MCF 10A (cell line): ENCODE measurements around the gene CATSPERB. TPM values are rescaled to one million over a fixed set of nuclear protein-coding genes. Genes with fewer than 3 reads are reported as not detected.
"Not testable (repeated sequence)": the region's sequence is repeated elsewhere in the genome, so short reads cannot be mapped to it uniquely, and the experiment has no call there.

Experiments
- BruUV-seq: library from RNA; stranded (reverse); fragments of 400-500 nt; replicated peaks from 2 replicates; lab custom pipeline; 2021; lab: Mats Ljungman, UMichigan
- CTCF ChIA-PET: fragments of 300-600 bp; sonication (Branson Sonifier 250); formaldehyde crosslinking; extraction: SDS; loops from one replicate; lab custom pipeline; 2021; ENCODE audit warnings: antibody characterized with exemption, inconsistent platforms; lab: Yijun Ruan, JAX
- POLR2A ChIA-PET: fragments of 300-600, 350-650 bp; sonication (Branson Sonifier 250); formaldehyde crosslinking; extraction: SDS; loops from one replicate; lab custom pipeline; 2020; ENCODE audit warnings: antibody characterized with exemption, inconsistent platforms; lab: Yijun Ruan, JAX
- DNase-seq: peaks from one replicate; pipeline ENCODE4 v3.0.0-alpha.2; 2018; ENCODE audit not compliant: unreplicated experiment
- H3K27ac Mint-ChIP-seq: one replicate; pipeline ENCODE4 v1.8.0; 2022; ENCODE audit warnings: mild to moderate bottlenecking, low read depth, mixed read lengths; ENCODE audit not compliant: unreplicated experiment
- H3K27me3 Mint-ChIP-seq: one replicate; pipeline ENCODE4 v1.8.0; 2022; ENCODE audit warnings: mixed read lengths; ENCODE audit not compliant: insufficient read depth, unreplicated experiment
- H3K36me3 Mint-ChIP-seq: one replicate; pipeline ENCODE4 v1.8.0; 2022; ENCODE audit warnings: mild to moderate bottlenecking, moderate library complexity, mixed read lengths; ENCODE audit not compliant: insufficient read depth, unreplicated experiment
- H3K4me1 Mint-ChIP-seq: one replicate; pipeline ENCODE4 v1.8.0; 2022; ENCODE audit warnings: mixed read lengths; ENCODE audit not compliant: insufficient read depth, unreplicated experiment
- H3K4me3 Mint-ChIP-seq: one replicate; pipeline ENCODE4 v1.8.0; 2022; ENCODE audit warnings: mild to moderate bottlenecking, moderate library complexity, mixed read lengths; ENCODE audit not compliant: unreplicated experiment
- H3K9me3 Mint-ChIP-seq: one replicate; pipeline ENCODE4 v1.8.0; 2022; ENCODE audit warnings: mixed read lengths; ENCODE audit not compliant: unreplicated experiment
- intact Hi-C: fragments of 100-400 bp; cut with micrococcal nuclease; formaldehyde crosslinking; loops from 2 replicates; pipeline ENCODE4 v1.14.1; 2022
- total RNA-seq: library from RNA; stranded (reverse); gene quantifications from 2 replicates; pipeline ENCODE4 v1.2.3, GENCODE V29; 2022
- TF ChIP-seq, protein P1 (sequence below): fragments of 200-600 bp; IDR thresholded peaks from one replicate; pipeline ENCODE4 v1.8.0; 2022; ENCODE audit warnings: antibody characterized with exemption, mild to moderate bottlenecking; ENCODE audit not compliant: unreplicated experiment

The CATSPERB gene
- total RNA-seq, 1 experiment from 2014 or later, result 1.1 TPM

DNA sequence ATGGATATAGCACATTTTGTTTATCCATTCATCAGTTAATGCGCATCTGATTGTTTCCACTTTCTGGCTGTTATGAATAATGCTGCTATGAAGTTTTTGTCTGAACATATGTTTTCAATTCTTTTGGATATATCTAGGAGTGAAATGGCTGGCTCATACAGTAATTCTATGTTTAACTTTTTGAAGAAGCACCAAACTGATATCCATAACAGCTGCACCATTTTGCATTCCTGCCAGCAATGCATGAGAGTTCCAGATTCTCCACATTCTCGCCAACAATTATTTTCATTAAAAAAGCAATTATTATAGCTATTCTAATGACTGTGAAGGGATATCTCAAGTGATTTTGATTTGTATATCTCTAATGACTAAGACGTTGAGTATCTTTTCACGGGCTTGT lies 131.9 kb downstream of the CATSPERB start:
- intact Hi-C loops, result no loop called here
- Mint-ChIP-seq H3K27me3 (no peaks in the 10 kb centered on the region), H3K27ac (no peak overlapping the region), H3K4me3 (no peak overlapping the region), H3K9me3 (no peaks in the 10 kb centered on the region), H3K4me1 (peaks cover 4% of the 10 kb centered on the region), H3K36me3 (no peaks in the 10 kb centered on the region)
- TF ChIP-seq, protein P1, sequence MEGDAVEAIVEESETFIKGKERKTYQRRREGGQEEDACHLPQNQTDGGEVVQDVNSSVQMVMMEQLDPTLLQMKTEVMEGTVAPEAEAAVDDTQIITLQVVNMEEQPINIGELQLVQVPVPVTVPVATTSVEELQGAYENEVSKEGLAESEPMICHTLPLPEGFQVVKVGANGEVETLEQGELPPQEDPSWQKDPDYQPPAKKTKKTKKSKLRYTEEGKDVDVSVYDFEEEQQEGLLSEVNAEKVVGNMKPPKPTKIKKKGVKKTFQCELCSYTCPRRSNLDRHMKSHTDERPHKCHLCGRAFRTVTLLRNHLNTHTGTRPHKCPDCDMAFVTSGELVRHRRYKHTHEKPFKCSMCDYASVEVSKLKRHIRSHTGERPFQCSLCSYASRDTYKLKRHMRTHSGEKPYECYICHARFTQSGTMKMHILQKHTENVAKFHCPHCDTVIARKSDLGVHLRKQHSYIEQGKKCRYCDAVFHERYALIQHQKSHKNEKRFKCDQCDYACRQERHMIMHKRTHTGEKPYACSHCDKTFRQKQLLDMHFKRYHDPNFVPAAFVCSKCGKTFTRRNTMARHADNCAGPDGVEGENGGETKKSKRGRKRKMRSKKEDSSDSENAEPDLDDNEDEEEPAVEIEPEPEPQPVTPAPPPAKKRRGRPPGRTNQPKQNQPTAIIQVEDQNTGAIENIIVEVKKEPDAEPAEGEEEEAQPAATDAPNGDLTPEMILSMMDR, result no peak
- ChIA-PET CTCF (no interaction called here), POLR2A (no interaction called here)
- BruUV-seq, result no TSS peak
- DNase-seq, result no peak

DNA sequence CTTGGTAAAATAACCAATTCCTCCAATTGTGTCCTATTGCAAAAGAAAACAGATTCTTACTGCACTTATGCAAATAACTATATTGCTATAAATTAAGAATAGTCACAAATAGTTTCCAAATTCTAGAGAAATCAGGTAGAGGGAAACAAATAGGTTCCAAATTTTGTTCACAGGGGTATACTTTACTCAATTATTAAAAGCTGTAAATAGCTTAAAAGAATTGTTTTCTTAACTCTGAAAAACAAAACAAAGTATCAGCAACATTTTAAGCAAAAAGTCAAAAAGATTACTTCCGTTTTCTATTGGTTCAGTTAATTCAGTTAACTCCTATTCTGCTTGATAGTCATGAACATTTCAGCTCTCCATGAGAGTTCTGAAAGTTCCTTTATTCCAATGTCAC lies 136.2 kb downstream of the CATSPERB start:
- no TSS peak for BruUV-seq
- POLR2A ChIA-PET, result no interaction called here
- H3K4me1 Mint-ChIP-seq, result no peaks in the 10 kb centered on the region

DNA sequence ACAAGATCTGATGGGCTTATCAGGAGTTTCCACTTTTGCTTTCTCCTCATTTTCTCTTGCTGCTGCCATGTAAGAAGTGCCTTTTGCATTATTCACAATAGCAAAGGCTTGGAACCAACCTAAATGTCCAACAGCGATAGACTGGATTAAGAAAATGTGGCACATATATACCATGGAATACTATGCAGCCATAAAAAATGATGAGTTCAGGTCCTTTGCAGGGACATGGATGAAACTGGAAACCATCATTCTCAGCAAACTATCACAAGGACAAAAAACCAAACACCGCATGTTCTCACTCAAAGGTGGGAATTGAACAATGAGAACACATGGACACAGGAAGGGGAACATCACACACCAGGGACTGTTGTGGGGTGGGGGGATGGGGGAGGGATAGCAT lies 137.9 kb downstream of the CATSPERB start:
- intact Hi-C loops, H3K4me1 Mint-ChIP-seq, H3K27me3 Mint-ChIP-seq, CTCF ChIA-PET, H3K27ac Mint-ChIP-seq, DNase-seq, BruUV-seq, H3K4me3 Mint-ChIP-seq, H3K9me3 Mint-ChIP-seq, H3K36me3 Mint-ChIP-seq: not testable (repeated sequence)
- POLR2A ChIA-PET, result interaction anchor here (0.7 kb wide), 1 partner anchor 27 kb away, joined by 3 read pairs; no protein-coding TSS in a partner anchor

More for the DNA sequence above, 136.2 kb downstream of the CATSPERB start:
- Mint-ChIP-seq H3K4me3 (no peak overlapping the region), H3K27me3 (no peaks in the 10 kb centered on the region), H3K9me3 (no peaks in the 10 kb centered on the region), H3K27ac (no peak overlapping the region), H3K36me3 (no peaks in the 10 kb centered on the region)
- DNase-seq, result no peak
- TF ChIP-seq, protein P1, result no peak
- CTCF ChIA-PET, result no interaction called here
- intact Hi-C loops, result no loop called here

DNA sequence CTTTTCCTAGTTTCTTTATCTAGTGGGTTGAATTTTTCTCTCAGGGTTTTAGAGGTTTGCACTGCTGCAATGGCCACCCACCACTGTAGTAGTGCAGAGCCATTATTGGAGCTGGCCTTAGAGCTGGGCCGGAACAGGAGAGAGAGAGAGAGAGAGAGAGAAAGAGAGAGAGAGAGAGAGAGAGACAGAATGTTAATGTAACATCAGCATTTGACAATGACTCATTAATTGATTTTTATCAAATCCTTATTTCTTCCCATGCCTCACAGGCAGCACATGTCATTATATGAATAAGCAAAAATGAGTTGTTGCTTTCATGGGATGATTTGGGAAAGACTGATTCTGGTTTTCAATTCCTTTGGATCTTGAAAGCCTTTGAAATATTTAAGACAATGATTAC lies 145.5 kb downstream of the CATSPERB start:
- Mint-ChIP-seq H3K27ac (no peak overlapping the region), H3K4me1 (no peaks in the 10 kb centered on the region), H3K36me3 (no peaks in the 10 kb centered on the region), H3K9me3 (peaks cover 7% of the 10 kb centered on the region), H3K4me3 (no peak overlapping the region), H3K27me3 (no peaks in the 10 kb centered on the region)
- intact Hi-C loops, result no loop called here
- BruUV-seq, result no TSS peak
- ChIA-PET CTCF (no interaction called here), POLR2A (no interaction called here)
- DNase-seq, result no peak
- TF ChIP-seq, protein P1, result no peak

DNA sequence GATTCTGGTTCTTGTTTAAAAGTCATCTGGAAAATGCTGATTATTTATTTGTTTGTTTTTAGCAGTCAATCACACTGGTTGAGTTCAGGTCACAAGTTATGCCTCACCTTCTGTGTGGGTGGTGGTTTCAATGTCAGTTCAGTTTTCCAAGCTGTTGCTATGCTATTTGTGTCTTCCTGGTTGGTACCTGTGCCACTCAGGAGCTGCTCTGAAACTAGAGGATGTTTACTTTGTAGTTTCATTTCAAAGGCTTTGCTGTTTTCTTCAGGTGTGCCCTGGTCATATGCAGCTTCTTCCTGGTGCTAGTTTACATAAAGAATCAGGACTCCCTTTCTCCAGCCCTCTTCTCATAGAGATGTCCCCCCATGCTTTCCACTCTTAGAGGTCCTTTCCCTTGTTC lies 146.0 kb downstream of the CATSPERB start:
- Mint-ChIP-seq H3K36me3 (no peaks in the 10 kb centered on the region), H3K4me3 (no peak overlapping the region), H3K27me3 (no peaks in the 10 kb centered on the region), H3K4me1 (no peaks in the 10 kb centered on the region), H3K9me3 (peaks cover 7% of the 10 kb centered on the region), H3K27ac (no peak overlapping the region)
- TF ChIP-seq, protein P1, result no peak
- no TSS peak for BruUV-seq
- ChIA-PET CTCF (no interaction called here), POLR2A (no interaction called here)
- intact Hi-C loops, result no loop called here
- no peak for DNase-seq
